Thymus (tissue), 11 donors: Measurements from ENCODE around the gene MTCH2. TPM values are rescaled to one million over a fixed set of nuclear protein-coding genes. Genes with fewer than 3 reads are reported as not detected.

ENCODE experiments used
- DNase-seq, 9 donors: peaks; one replicate each; pipeline ENCODE4 v3.0.0-alpha.2; 2013; ENCODE audit warnings: low spot score in 9 of 9, low read depth in 6 of 9, missing footprints in 1 of 9
- H3K27ac ChIP-seq, 2 donors: one replicate each; pipeline ENCODE4 v1.5.1; 2013; ENCODE audit warnings: control low read depth in 1 of 2, low read depth in 1 of 2, low read length in 1 of 2, mild to moderate bottlenecking in 1 of 2, moderate library complexity in 1 of 2
- H3K27me3 ChIP-seq, 2 donors: one replicate each; pipeline ENCODE4 v1.5.1; 2013; ENCODE audit warnings: low read length in 1 of 2; ENCODE audit not compliant: control insufficient read depth in 2 of 2, insufficient read depth in 1 of 2
- H3K36me3 ChIP-seq, 2 donors: one replicate each; pipeline ENCODE4 v1.5.1; 2013; ENCODE audit warnings: low read length in 1 of 2, mild to moderate bottlenecking in 1 of 2, moderate library complexity in 1 of 2; ENCODE audit not compliant: control insufficient read depth in 2 of 2, insufficient read depth in 2 of 2
- H3K4me1 ChIP-seq, 2 donors: one replicate each; pipeline ENCODE4 v1.5.1; 2013; ENCODE audit warnings: low read length in 2 of 2; ENCODE audit not compliant: control insufficient read depth in 2 of 2, insufficient read depth in 2 of 2
- H3K4me3 ChIP-seq, 2 donors: one replicate each; pipeline ENCODE4 v1.5.1; 2013; ENCODE audit warnings: low read length in 2 of 2, control low read depth in 1 of 2, mild to moderate bottlenecking in 1 of 2
- H3K9me3 ChIP-seq, 2 donors: one replicate each; pipeline ENCODE4 v1.5.1; 2013; ENCODE audit warnings: low read length in 1 of 2, mild to moderate bottlenecking in 1 of 2; ENCODE audit not compliant: control insufficient read depth in 2 of 2, insufficient read depth in 1 of 2
- WGBS: extraction: QIAGEN DNeasy Blood & Tissue Kit; methylation state at CpG from one replicate; pipeline ENCODE4 v1.1.7; 2013; 5-methylcytosine and 5-hydroxymethylcytosine counted together
- polyA plus RNA-seq: library from polyadenylated mRNA; stranded (reverse); fragments of 200-250 nt; gene quantifications from one replicate; pipeline ENCODE4 v1.2.3, GENCODE V29; 2013
- total RNA-seq: library from RNA; stranded (reverse); fragments of 120-200 nt; gene quantifications from one replicate; pipeline ENCODE4 v1.2.4, GENCODE V29; 2013
- donor health status: healthy.

Gene MTCH2
- total and polyA plus RNA-seq, 2 donors, result 40.0 to 57.7 TPM

DNA sequence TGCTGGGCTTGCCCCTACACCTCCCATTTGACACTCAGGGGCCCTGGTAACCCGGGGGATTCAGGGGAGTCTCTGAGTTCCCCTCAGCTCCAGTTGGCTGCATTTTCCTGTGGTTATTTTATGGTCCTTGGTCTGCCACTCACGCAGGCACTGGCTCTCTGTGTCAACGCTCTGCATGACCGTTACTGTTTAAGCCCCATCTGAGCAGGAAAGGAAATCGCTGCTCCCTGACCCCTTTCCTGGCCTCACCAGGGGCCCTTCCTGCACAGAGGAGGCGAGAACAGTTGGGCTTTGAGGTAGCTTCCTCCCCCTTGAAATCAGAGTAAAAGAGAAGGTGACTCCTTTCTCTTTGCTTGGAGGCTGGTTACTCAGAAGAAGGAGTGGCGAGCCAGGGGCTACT, 50.6 kb downstream of the MTCH2 start:
- WGBS, result 15% methylated on average over 7 of the region's 7 CpGs
- DNase-seq, result peak in 2 of 9 donors; percentile 27 to 47
- H3K36me3 ChIP-seq, result peaks cover 0 to 2% of the 10 kb centered on the region in 2 donors

DNA sequence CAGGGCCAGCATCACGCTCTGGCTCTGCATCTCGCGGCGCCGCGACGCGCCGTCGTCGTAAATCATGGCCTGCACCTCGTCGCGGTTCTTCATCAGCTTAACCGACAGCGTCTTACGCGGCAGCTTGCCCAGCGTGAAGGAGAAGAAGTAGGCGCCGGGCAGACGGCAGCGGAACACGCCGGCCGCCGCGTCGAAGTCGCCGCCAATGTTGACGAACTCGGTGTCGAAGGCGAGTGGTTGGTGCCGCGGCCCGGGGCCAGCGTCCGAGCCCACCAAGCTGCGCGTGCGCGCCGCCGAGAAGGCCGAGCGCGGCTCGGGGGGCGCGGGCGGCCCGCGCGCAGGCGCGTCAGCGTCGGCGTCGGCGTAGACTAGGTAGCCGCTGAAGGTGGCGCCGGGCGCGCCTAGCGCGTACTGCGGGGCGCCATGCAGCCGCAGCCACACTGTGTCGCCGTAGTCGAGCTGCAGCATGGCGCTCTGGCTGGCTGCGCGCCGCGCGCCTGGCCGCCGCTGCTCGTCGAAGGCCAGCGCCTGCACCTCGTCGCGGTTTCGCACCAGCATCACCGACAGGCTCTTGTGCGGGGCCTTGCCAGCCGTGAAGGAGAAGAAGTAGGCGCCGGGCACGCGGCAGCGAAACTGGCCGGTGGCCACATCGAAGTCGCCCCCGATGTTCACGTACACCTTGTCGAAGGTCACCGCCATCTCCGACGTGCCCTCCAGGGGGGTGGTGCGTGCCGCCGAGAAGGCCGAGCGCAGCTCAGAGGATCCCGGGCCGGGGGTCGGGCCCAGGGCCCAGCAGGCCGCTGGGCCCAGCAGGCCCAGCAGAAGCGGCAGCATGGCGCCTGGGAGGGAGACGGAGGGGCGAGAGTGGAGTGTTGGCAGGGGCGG, 52.1 kb downstream of the MTCH2 start:
- DNase-seq, result no peak
- peaks cover 4 to 12% of the 10 kb centered on the region in 2 donors for H3K36me3 ChIP-seq
- no peaks in the 10 kb centered on the region for H3K9me3 ChIP-seq
- H3K4me1 ChIP-seq, result peaks cover 6 to 29% of the 10 kb centered on the region in 2 donors
- H3K27ac ChIP-seq, result no peak overlapping the region
- WGBS, result 94% methylated on average over 122 of the region's 122 CpGs
- no peak overlapping the region for H3K4me3 ChIP-seq
- H3K27me3 ChIP-seq, result peaks cover 22 to 27% of the 10 kb centered on the region in 2 donors

More for the DNA sequence above, 50.6 kb downstream of the MTCH2 start:
- Histone ChIP-seq H3K4me3 (no peak overlapping the region), H3K9me3 (no peaks in the 10 kb centered on the region), H3K4me1 (peaks cover 6 to 29% of the 10 kb centered on the region in 2 donors), H3K27ac (peak overlapping the region in 1 of 2 donors; percentile 17), H3K27me3 (peaks cover 23 to 28% of the 10 kb centered on the region in 2 donors)

DNA sequence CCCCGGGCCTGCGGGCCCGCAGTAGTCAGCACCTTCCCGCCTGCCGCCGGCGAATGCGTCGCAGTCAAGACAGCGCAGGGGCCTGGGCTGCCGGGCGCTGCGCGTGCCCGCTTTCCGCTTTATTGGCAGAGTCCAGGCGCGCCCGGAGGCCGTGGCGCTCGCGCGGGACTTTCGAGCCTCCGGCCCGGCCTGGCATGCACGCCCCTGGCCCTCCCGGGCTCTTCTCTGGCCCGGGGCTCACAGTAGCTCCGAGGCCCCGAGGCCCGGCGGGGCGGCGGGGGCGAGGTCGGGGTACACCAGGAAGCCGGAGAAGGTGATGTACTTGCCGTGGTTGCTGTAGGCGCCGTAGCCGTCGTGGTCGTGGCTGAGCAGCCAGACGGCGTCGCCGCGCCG, 52.8 kb downstream of the MTCH2 start:
- Histone ChIP-seq H3K4me1 (peaks cover 6 to 29% of the 10 kb centered on the region in 2 donors), H3K4me3 (no peak overlapping the region), H3K36me3 (peaks cover 8 to 19% of the 10 kb centered on the region in 2 donors), H3K27me3 (peaks cover 15 to 20% of the 10 kb centered on the region in 2 donors), H3K27ac (no peak overlapping the region), H3K9me3 (no peaks in the 10 kb centered on the region)
- no peak for DNase-seq
- WGBS, result 93% methylated on average over 51 of the region's 51 CpGs

DNA sequence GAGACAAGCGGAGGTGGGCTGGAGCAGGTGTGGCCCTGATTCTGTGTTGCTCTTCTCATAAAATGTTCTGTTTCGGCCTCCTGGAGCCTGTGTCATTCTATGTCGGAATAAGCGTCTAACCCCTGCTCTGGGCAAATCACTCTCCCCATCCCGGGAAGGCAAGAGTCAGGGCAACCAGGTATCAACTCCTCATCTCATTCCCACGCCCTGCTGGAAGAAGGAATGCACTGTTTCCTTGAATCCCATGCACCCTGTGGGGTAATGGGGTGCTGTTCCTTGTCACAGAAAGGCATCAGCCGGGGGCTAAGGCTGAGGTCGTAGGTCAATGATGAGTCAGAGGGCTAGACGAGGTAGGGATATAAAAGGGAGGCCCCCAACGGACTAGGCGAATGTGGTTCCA, 53.2 kb downstream of the MTCH2 start:
- WGBS, result 97% methylated on average over 11 of the region's 11 CpGs
- peaks cover 11 to 16% of the 10 kb centered on the region in 2 donors for H3K27me3 ChIP-seq
- no peak overlapping the region for H3K27ac ChIP-seq

DNA sequence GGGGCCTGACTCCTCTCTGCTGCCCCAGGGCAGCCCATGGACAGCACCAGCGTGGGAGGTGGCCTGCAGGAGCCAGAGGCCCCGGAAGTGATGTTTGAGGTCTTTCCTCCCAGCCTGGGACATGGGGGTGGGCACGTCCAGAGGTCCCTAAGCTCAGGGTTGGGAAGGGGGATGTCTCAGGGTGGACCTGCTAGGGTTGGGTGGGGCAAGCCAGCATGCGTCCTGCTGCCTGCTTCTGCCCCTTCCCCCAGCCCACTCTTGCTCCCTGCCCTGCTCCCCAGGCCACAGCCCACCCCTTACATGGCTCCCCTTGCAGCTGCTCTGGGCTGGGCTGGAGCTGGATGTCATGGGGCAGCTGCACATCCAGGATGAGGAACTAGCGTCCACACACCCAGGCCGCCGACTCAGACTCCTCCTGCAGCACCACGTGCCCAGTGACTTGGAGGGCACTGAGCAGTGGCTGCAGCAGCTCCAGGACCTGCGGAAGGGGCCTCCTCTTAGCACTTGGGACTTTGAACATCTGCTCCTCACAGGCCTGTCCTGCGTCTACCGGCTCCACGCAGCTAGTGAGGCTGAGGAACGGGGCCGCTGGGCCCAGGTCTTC, 54.5 kb downstream of the MTCH2 start:
- Histone ChIP-seq H3K4me3 (no peak overlapping the region), H3K27me3 (peaks cover 0 to 3% of the 10 kb centered on the region in 2 donors), H3K4me1 (peaks cover 2 to 14% of the 10 kb centered on the region in 2 donors), H3K27ac (no peak overlapping the region), H3K9me3 (no peaks in the 10 kb centered on the region), H3K36me3 (peaks cover 25 to 36% of the 10 kb centered on the region in 2 donors)
- no peak for DNase-seq
- 49% methylated on average over 14 of the region's 14 CpGs for WGBS

More for the DNA sequence above, 53.2 kb downstream of the MTCH2 start:
- Histone ChIP-seq H3K4me1 (peaks cover 5 to 25% of the 10 kb centered on the region in 2 donors), H3K36me3 (peaks cover 12 to 23% of the 10 kb centered on the region in 2 donors), H3K4me3 (no peak overlapping the region), H3K9me3 (no peaks in the 10 kb centered on the region)
- DNase-seq, result no peak

DNA sequence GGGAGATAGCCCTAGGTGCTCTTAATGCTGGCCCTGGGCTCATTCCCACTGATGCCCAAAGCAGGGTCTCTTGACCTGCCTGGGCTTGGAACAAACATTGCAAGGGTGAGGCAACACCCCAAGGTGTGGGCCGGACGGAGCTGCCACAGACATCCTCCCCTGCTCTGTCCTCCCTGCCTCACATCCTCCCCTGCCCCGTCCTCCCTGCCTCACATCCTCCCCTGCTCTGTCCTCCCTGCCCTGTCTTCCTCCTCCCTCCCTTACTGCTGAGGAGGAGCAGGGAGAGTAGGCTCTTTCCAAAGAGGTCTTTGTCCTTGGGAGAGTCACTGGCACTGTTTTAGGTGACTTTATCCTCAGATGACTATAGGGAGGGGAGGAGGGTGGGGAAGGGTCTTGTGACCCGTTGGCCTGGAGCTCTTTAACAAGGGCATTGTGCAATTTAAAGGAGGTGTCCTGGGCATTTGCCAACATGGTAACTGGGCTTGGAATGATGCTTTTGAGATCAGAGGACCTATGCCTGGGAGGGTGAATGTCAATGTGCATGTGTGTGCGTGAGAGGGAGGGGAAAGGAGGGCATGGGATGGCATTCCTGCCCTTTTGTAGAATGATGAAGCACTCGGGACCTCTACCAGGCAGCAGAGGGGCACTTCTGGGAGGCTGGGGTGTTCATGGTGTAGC, 55.2 kb downstream of the MTCH2 start:
- Histone ChIP-seq H3K27me3 (no peaks in the 10 kb centered on the region), H3K9me3 (no peaks in the 10 kb centered on the region), H3K36me3 (peaks cover 31 to 42% of the 10 kb centered on the region in 2 donors), H3K4me1 (peaks cover 2 to 8% of the 10 kb centered on the region in 2 donors), H3K4me3 (no peak overlapping the region), H3K27ac (no peak overlapping the region)
- DNase-seq, result no peak
- WGBS, result 86% methylated on average over 6 of the region's 6 CpGs

DNA sequence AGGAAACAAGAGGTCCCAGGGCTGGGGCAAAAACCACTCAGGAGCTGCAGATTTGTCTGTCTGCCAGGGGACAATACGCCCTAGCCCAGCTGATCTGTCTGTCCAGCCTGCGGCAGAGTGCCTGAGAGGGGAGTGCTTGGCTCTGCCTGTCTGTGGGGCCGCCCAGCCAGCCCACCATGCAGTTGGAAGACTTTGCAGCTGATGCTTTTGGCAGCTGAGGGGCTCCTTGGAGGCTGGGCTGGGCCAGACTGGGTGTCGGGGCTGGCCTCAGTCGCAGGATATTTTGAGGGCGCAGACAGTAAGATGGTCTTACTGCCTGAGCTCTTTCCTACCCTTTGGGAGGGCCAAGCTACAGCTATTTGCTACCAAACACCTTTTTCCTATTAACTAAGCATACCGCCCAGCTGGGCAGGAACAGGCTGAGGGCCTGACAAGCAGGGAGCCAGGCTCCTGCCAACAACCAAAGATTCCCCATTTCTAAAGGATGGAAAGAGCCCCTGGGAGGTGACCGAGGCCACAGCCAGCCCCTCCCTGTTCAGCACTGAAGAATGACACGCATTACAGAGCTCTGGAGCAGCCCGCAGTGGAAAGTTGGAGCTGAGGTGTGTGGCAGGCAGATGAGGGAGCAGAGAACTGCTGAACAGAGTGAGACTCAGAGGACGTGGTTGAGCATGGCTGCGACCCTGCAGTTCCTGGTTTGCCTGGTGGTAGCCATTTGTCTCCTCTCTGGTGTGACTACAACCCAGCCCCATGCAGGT, 56.1 kb downstream of the MTCH2 start, which contains the start of gene FAM180B:
Gene FAM180B, plus strand, starts transcription at position 581 of the 758 bp plus-strand sequence. Its CDS starts 91 bp downstream, at position 672.
- no peak within 1 kb of the TSS for H3K4me3 ChIP-seq
- H3K4me1 ChIP-seq, result no peaks in the 10 kb centered on the region
- H3K27me3 ChIP-seq, result no peaks in the 10 kb centered on the region
- H3K36me3 ChIP-seq, result peaks cover 40 to 50% of the 10 kb centered on the region in 2 donors
- no peak within 1 kb of the TSS for H3K27ac ChIP-seq
- no peaks in the 10 kb centered on the region for H3K9me3 ChIP-seq
- DNase-seq, result no peak
- 95% methylated on average over 12 of the region's 12 CpGs for WGBS

DNA sequence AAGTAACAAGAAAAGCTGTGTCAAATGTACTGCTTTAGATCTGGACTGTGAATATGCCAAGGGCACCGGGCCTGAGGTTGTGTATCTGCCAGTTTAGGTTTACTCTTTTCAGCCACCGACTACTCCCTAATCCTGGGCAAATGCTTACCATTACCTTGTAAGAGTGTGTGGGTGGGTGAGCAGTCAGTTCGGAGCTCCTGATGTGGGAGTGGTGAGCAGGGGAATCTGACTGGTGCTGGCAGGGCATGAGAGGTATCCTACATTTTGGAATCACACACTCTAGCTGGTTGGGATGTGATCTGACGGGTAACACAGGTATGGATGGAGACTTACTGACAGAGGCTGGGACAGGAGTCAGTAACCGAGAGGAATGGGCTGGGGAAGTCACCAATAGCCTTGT, 58.5 kb downstream of the MTCH2 start:
- DNase-seq, result no peak
- no peaks in the 10 kb centered on the region for H3K27me3 ChIP-seq
- H3K36me3 ChIP-seq, result peaks cover 48 to 55% of the 10 kb centered on the region in 2 donors
- no peak overlapping the region for H3K4me3 ChIP-seq
- WGBS, result 97% methylated on average over 5 of the region's 5 CpGs
- H3K9me3 ChIP-seq, result no peaks in the 10 kb centered on the region
- peaks cover 6 to 12% of the 10 kb centered on the region in 2 donors for H3K4me1 ChIP-seq
- no peak overlapping the region for H3K27ac ChIP-seq
